CD4-positive, alpha-beta T cell treated with Interleukin-1 beta for 1 hour (primary cell): ENCODE measurements around the gene MYO18B.

Experiments
- DNase-seq, 2 donors: peaks; one replicate each; pipeline ENCODE4 v3.0.0-alpha.2; 2020 to 2022

MYO18B gene

GRCh38 chr22:26016916-26017315, 274.9 kb downstream of the MYO18B start:
- DNase-seq, result no peak

- DNase-seq, result no peak
Observed at GRCh38 chr22:26017932-26018331, 275.9 kb downstream of the MYO18B start.

- no peak for DNase-seq
Observed at GRCh38 chr22:26019596-26019995, 277.6 kb downstream of the MYO18B start.

GRCh38 chr22:26021516-26021915, 279.5 kb downstream of the MYO18B start:
- no peak for DNase-seq

- no peak for DNase-seq
Observed at GRCh38 chr22:26023104-26023775, 281.3 kb downstream of the MYO18B start.

- DNase-seq, result no peak
Observed at GRCh38 chr22:26025626-26026025, 283.6 kb downstream of the MYO18B start.

- DNase-seq, result no peak
Observed at GRCh38 chr22:26027341-26027740, 285.4 kb downstream of the MYO18B start.

- DNase-seq, result no peak
Observed at GRCh38 chr22:26031641-26032040, 289.7 kb downstream of the MYO18B start.

- no peak for DNase-seq
Observed at GRCh38 chr22:26033071-26033470, 291.1 kb downstream of the MYO18B start.

- DNase-seq, result no peak
Observed at GRCh38 chr22:26033586-26033985, 291.6 kb downstream of the MYO18B start.

- DNase-seq, result no peak
Observed at GRCh38 chr22:26035523-26035922, 293.5 kb downstream of the MYO18B start.

GRCh38 chr22:26038365-26038764, 296.4 kb downstream of the MYO18B start:
- no peak for DNase-seq

- DNase-seq, result no peak
Observed at GRCh38 chr22:26041931-26042330, 299.9 kb downstream of the MYO18B start.

- no peak for DNase-seq
Observed at GRCh38 chr22:26043031-26043430, 301.0 kb downstream of the MYO18B start.

- DNase-seq, result no peak
Observed at GRCh38 chr22:26045051-26045450, 303.1 kb downstream of the MYO18B start.

- no peak for DNase-seq
Observed at GRCh38 chr22:26045860-26046259, 303.9 kb downstream of the MYO18B start.

GRCh38 chr22:26047516-26047915, 305.5 kb downstream of the MYO18B start:
- no peak for DNase-seq

- DNase-seq, result no peak
Observed at GRCh38 chr22:26047920-26048319, 305.9 kb downstream of the MYO18B start.

- no peak for DNase-seq
Observed at GRCh38 chr22:26050079-26050478, 308.1 kb downstream of the MYO18B start.

- DNase-seq, result no peak
Observed at GRCh38 chr22:26053737-26054316, 311.8 kb downstream of the MYO18B start.

- DNase-seq, result no peak
Observed at GRCh38 chr22:26054841-26055605, 313.0 kb downstream of the MYO18B start.

GRCh38 chr22:26055693-26056092, 313.7 kb downstream of the MYO18B start:
- no peak for DNase-seq

GRCh38 chr22:26056455-26057200, 314.6 kb downstream of the MYO18B start:
- no peak for DNase-seq
